ENCODE data around the gene NAALADL2.
A peak's percentile ranks its signal among the peaks of the same experiment; 100 is the strongest.

NAALADL2 gene

DNA sequence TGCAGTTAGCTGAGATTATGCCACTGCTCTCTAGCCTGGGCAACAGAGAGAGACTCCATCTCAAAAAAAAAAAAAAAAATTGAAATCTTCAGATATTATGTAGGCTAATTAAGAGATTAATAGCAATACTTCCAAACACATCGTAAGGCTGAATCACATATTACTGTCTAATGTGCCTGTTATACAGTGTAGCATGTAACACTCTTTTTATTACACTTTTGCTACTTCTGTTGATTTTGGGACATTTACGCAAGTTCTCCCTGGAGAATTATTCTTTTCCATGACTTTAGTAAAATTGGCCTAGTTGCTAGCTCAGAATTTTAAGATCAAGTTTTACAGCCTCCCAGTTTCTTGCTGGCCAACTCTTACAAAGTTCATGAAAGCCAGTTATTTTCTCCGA, 605.2 kb downstream of the NAALADL2 start:
- no peak for DNase-seq (ENCODE audit: low spot score)
- no peak for TF ChIP-seq CTCF (IDR thresholded peaks at IDR 0.05; ENCODE audit: extremely low read depth, insufficient read depth, missing control alignments)
- in situ Hi-C loops (cut with MboI; ENCODE audit: low pct_unique_long_range_greater_than_20kb, low sequenced_read_pairs, unreplicated experiment), result no loop called here

DNA sequence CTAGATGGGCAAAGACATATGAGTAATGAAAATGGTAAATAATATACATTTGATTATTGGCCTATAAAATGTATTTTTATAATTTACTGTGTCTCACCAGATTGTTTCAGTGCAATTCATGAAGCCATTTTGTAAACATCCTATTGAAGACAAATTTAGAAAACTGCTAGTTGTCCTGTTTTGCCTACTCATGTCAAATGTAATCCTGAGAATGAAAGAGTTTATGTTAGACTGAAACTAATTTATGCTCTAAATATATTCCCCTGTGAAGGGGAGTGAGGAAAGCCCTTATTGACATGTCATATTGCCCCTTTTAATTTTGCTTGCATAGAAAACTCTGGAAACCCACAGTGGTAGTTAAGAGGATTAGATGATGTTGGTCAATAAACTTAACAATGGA, 610.0 kb downstream of the NAALADL2 start:
- in situ Hi-C loops (cut with MboI; ENCODE audit: low pct_unique_long_range_greater_than_20kb, low sequenced_read_pairs, unreplicated experiment), result no loop called here
- DNase-seq (ENCODE audit: low spot score), result no peak
- no peak for TF ChIP-seq CTCF (IDR thresholded peaks at IDR 0.05; ENCODE audit: extremely low read depth, insufficient read depth, missing control alignments)

DNA sequence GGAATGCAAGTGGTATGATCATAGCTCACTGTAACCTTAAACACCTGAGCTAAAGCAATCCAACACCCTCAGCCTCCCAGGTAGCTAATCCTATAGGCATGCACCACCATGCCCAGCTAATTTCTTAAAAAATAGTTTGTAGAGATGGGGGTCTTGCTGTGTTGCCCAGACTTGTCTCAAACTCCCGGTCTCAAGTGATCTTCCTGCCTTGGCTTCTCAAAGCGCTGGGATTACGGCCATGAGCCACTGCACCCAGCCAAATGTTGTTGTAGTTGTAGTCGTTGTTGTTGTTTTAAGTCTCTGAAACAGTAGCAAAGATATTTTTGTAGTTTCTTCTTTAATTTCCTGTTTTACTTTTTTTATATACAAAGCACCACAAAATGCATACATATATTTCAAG, 616.6 kb downstream of the NAALADL2 start:
- in situ Hi-C loops (cut with MboI; ENCODE audit: low pct_unique_long_range_greater_than_20kb, low sequenced_read_pairs, unreplicated experiment), result no loop called here

DNA sequence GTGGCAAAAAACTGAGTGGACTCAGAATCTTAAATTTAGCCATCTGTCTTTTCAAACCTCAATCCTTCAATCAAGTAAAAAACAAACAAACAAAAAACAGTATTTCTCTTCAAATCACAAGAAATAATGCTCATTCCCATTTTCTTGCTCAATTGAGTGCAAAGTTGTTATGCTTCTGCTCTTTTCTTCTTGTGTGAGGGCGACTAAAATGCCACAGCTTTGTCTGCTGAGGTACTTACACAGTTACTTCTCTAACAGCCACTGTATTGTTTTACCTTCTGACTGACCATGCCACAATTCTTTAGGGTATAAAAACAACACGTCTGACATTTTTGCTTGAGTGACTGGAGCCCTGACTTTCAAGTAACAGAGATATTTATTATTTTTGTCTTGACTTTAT, 617.4 kb downstream of the NAALADL2 start:
- in situ Hi-C loops (cut with MboI; ENCODE audit: low pct_unique_long_range_greater_than_20kb, low sequenced_read_pairs, unreplicated experiment), result no loop called here
- no peak for DNase-seq (ENCODE audit: low spot score)
- no peak for TF ChIP-seq CTCF (IDR thresholded peaks at IDR 0.05; ENCODE audit: extremely low read depth, insufficient read depth, missing control alignments)

More for the DNA sequence above, 616.6 kb downstream of the NAALADL2 start:
- TF ChIP-seq CTCF (IDR thresholded peaks at IDR 0.05; ENCODE audit: extremely low read depth, insufficient read depth, missing control alignments), result no peak
- no peak for DNase-seq (ENCODE audit: low spot score)

DNA sequence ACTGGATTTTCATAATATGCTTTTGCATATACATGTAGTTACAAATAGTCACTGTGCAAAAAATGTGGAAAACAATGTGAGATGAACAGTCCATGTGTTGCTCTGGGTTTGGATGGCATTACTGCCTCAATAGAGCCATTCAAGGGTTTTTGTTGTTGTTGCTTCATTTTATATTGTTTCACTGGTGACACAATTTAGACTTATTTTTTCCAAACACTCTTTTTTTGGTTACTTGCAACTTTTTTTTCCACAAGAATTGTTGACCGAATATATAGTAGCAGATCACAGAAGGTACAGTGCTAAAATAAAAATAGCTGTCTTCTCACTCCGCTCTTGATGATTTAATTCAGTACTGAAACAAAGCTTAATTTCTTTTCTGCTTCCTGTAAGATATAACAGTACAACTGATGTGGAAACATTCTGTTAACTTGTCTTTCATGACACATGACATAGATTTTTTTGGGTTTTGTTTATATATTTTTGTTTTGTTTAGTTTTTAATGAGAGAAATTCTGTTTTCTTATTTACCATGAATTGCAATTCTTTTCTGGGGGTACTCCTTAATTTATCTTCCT, 618.6 kb downstream of the NAALADL2 start:
- peak; percentile 14 for DNase-seq (ENCODE audit: low spot score)
- TF ChIP-seq CTCF (IDR thresholded peaks at IDR 0.05; ENCODE audit: extremely low read depth, insufficient read depth, missing control alignments), result no peak
- in situ Hi-C loops (cut with MboI; ENCODE audit: low pct_unique_long_range_greater_than_20kb, low sequenced_read_pairs, unreplicated experiment), result no loop called here

- no peak for TF ChIP-seq CTCF (IDR thresholded peaks at IDR 0.05; ENCODE audit: extremely low read depth, insufficient read depth, missing control alignments)
- no peak for DNase-seq (ENCODE audit: low spot score)
- in situ Hi-C loops (cut with MboI; ENCODE audit: low pct_unique_long_range_greater_than_20kb, low sequenced_read_pairs, unreplicated experiment), result no loop called here
Observed at GRCh38 chr3:175478301-175478700, 619.2 kb downstream of the NAALADL2 start.

DNA sequence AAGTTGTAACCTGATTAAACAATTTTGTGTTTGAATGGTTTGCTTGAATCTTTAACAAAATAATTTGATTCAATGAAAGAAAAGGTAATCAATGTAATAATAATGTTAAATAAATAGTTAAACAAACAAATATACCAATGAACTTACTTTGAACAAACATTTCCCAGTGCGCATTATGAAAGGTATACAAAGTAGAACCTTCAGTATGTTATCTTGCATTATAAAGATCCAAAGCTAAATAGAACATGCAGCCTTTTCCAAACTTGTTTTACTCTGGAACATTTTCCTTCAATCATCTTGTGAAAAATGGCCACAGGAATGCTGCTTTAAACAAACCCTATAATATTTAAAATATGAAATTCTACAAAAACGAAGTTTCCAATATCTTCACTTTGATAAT, 620.0 kb downstream of the NAALADL2 start:
- TF ChIP-seq CTCF (IDR thresholded peaks at IDR 0.05; ENCODE audit: extremely low read depth, insufficient read depth, missing control alignments), result no peak
- no peak for DNase-seq (ENCODE audit: low spot score)
- in situ Hi-C loops (cut with MboI; ENCODE audit: low pct_unique_long_range_greater_than_20kb, low sequenced_read_pairs, unreplicated experiment), result no loop called here

Measured in GM13977 (cell line).